Peyer's patch (tissue), 4 donors: Measurements from ENCODE around the gene RALGPS2. TPM values are rescaled to one million over a fixed set of nuclear protein-coding genes. Genes with fewer than 3 reads are reported as not detected.

Experiments
- DNase-seq, 3 donors: peaks; one replicate each; pipeline ENCODE4 v3.0.0-alpha.2; 2017 to 2019
- H3K27ac ChIP-seq, 4 donors: fragments of 200-600 bp; sonication (generic); one replicate each; pipeline ENCODE4 v1.5.1; 2016 to 2019
- H3K27me3 ChIP-seq, 2 donors: fragments of 200-600 bp; sonication (generic); one replicate each; pipeline ENCODE4 v1.5.1; 2019
- H3K36me3 ChIP-seq, 3 donors: fragments of 200-600 bp; sonication (generic); one replicate each; pipeline ENCODE4 v1.5.1; 2016 to 2019
- H3K4me1 ChIP-seq, 4 donors: fragments of 200-600 bp; sonication (generic); one replicate each; pipeline ENCODE4 v1.5.1; 2016 to 2019
- H3K4me3 ChIP-seq, 4 donors: fragments of 200-600 bp; sonication (generic); 1 replicate in 3 of 4; 2 replicates in 1 of 4; pipeline ENCODE4 v1.5.1; 2016 to 2019; ENCODE audit warnings: mild to moderate bottlenecking in 1 of 4
- H3K9me3 ChIP-seq, 4 donors: fragments of 200-600 bp; sonication (generic); one replicate each; pipeline ENCODE4 v1.5.1; 2016 to 2019; ENCODE audit warnings: mild to moderate bottlenecking in 1 of 4
- POLR2A ChIP-seq, 2 donors: fragments of 450-650 bp; IDR thresholded peaks; one replicate each; pipeline ENCODE4 v1.5.1; 2017; ENCODE audit warnings: antibody characterized with exemption in 2 of 2, mild to moderate bottlenecking in 2 of 2, moderate library complexity in 2 of 2
- total RNA-seq, 4 donors: library from RNA; depleted of rRNA; stranded (reverse); fragments of >200 nt; gene quantifications; one replicate each; pipeline ENCODE4 v1.1.0, GENCODE V29; 2016
- TF ChIP-seq, protein P1 (sequence below), 6 experiments: fragments of 450-650 bp in 4 of 6; fragments of 200-600 bp in 2 of 6; sonication (generic) in 1 of 6; IDR thresholded peaks; one replicate each; pipeline ENCODE4 v1.5.1; 2017 to 2019; ENCODE audit warnings: antibody characterized with exemption in 6 of 6, mild to moderate bottlenecking in 3 of 6, moderate library complexity in 1 of 6

Gene RALGPS2
- total RNA-seq, 4 donors from 2014 or later = 25.8 to 102 (median 40.6) TPM

DNA sequence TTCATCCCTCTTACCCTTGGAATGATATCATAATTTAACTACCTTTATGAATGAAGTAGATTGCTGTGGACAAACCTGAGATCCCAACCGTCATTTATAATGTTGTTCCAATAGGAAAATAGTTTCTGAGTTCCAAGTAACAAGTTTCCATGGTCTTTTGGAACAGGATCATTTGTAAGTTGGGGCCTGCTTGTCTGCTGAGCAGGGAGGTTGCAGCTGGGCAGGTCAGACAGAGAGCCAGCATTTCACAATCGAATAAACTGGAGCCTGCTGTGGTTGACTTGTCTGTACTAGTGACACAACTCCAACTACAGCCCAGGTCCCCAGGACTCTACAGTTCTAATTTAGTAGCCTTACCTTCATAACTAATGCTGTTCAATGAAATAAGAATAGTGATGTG, 18.6 kb upstream of the RALGPS2 start:
- DNase-seq = no peak
- H3K27ac ChIP-seq = no peak overlapping the region
- H3K36me3 ChIP-seq = no peaks in the 10 kb centered on the region
- no peaks in the 10 kb centered on the region for H3K9me3 ChIP-seq
- no peaks in the 10 kb centered on the region for H3K27me3 ChIP-seq
- H3K4me1 ChIP-seq = no peaks in the 10 kb centered on the region
- H3K4me3 ChIP-seq = no peak overlapping the region
- no peak for TF ChIP-seq POLR2A (IDR thresholded peaks at IDR 0.05)

DNA sequence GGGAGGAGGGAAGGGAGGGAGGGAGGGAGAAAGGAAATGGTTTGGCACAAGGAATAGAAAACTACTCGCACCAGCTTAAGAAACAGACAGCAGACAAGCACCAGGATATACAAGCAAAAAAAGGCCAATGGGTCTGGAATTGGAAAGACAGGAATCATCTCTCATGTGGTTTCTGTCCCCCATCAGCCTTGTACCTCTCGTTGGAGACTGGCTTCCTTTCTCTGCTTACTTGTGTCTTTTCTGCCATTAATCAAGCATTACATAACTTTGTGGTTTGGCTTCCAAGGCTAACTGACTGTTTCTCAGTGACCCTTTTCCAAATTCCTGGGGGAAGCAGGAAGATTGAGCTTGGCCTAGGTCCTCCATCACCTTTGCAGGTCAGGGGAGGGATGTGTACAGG, 11.8 kb upstream of the RALGPS2 start:
- Histone ChIP-seq H3K4me3 (no peak overlapping the region), H3K27ac (no peak overlapping the region), H3K27me3 (no peaks in the 10 kb centered on the region), H3K36me3 (no peaks in the 10 kb centered on the region), H3K9me3 (no peaks in the 10 kb centered on the region), H3K4me1 (no peaks in the 10 kb centered on the region)
- no peak for TF ChIP-seq POLR2A (IDR thresholded peaks at IDR 0.05)
- TF ChIP-seq, protein P1, sequence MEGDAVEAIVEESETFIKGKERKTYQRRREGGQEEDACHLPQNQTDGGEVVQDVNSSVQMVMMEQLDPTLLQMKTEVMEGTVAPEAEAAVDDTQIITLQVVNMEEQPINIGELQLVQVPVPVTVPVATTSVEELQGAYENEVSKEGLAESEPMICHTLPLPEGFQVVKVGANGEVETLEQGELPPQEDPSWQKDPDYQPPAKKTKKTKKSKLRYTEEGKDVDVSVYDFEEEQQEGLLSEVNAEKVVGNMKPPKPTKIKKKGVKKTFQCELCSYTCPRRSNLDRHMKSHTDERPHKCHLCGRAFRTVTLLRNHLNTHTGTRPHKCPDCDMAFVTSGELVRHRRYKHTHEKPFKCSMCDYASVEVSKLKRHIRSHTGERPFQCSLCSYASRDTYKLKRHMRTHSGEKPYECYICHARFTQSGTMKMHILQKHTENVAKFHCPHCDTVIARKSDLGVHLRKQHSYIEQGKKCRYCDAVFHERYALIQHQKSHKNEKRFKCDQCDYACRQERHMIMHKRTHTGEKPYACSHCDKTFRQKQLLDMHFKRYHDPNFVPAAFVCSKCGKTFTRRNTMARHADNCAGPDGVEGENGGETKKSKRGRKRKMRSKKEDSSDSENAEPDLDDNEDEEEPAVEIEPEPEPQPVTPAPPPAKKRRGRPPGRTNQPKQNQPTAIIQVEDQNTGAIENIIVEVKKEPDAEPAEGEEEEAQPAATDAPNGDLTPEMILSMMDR (IDR thresholded peaks at IDR 0.05) = no peak
- DNase-seq = no peak

DNA sequence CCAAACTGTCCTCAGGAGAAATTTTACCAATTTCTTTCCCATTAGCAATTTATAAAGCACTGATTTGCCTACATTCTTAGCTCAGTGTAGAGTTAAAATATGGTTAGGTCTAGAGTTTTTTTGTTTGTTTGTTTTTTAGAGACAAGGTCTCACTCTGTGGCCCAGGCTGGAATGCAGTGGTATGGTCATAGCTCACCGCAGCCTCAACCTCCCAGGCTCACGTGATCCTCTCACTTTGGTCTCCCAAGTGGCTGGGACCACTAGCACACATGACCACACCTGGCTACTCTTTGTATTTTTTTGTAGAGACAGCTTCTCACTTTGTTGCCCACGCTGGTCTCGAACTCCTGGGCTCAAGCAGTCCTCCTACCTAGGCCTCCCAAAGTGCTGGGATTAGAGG, 10.6 kb upstream of the RALGPS2 start:
- DNase-seq = no peak
- H3K9me3 ChIP-seq = no peaks in the 10 kb centered on the region
- no peaks in the 10 kb centered on the region for H3K27me3 ChIP-seq
- no peak overlapping the region for H3K27ac ChIP-seq
- no peak overlapping the region for H3K4me3 ChIP-seq
- H3K36me3 ChIP-seq = no peaks in the 10 kb centered on the region
- no peaks in the 10 kb centered on the region for H3K4me1 ChIP-seq
- TF ChIP-seq, protein P1 (IDR thresholded peaks at IDR 0.05) = no peak
- TF ChIP-seq POLR2A (IDR thresholded peaks at IDR 0.05) = no peak

DNA sequence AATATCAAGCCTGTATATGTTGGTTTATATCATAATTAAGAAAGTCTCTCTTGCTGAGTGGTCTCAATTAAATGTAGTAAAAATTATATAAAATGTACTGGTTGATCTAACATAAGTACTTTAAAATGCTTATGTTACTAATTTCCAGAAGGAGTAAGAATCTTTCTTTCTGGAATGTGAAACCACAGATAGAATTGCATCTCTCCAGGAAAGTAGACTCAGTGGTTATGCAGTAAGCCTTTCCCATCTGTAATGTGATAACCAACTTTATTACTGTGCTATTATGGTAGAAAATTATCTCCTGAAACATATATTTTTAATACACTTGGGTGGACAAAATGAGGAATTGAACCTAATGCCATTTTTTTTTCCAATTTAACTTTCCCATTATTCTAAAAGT, 8.9 kb upstream of the RALGPS2 start:
- Histone ChIP-seq H3K4me1 (no peaks in the 10 kb centered on the region), H3K27me3 (no peaks in the 10 kb centered on the region), H3K36me3 (no peaks in the 10 kb centered on the region), H3K27ac (no peak overlapping the region), H3K4me3 (no peak overlapping the region), H3K9me3 (no peaks in the 10 kb centered on the region)
- DNase-seq = no peak
- TF ChIP-seq POLR2A (IDR thresholded peaks at IDR 0.05) = no peak
- TF ChIP-seq, protein P1 (IDR thresholded peaks at IDR 0.05) = no peak

DNA sequence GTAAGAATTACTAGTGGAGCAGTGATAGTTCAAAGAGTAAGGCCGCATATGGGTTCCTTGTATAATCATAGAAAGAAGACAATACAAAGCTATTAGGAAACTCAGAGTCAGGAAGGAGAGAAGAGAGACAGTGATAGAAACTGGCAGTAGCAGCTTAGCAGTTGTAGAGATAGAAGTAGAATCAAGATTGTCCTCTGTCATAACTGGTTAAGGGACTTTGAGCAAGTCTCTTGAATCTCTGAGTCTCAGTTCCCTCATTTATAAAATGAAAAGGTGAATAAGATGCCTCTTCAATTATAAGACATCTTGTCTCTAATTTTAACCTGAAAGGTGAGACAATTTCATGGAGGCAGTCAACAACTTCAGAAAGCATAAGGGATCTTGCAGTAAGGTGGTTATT, 6.5 kb upstream of the RALGPS2 start:
- Histone ChIP-seq H3K36me3 (no peaks in the 10 kb centered on the region), H3K9me3 (no peaks in the 10 kb centered on the region), H3K27ac (no peak overlapping the region), H3K4me3 (no peak overlapping the region), H3K4me1 (no peaks in the 10 kb centered on the region), H3K27me3 (no peaks in the 10 kb centered on the region)
- no peak for DNase-seq
- TF ChIP-seq, protein P1 (IDR thresholded peaks at IDR 0.05) = no peak
- TF ChIP-seq POLR2A (IDR thresholded peaks at IDR 0.05) = no peak

DNA sequence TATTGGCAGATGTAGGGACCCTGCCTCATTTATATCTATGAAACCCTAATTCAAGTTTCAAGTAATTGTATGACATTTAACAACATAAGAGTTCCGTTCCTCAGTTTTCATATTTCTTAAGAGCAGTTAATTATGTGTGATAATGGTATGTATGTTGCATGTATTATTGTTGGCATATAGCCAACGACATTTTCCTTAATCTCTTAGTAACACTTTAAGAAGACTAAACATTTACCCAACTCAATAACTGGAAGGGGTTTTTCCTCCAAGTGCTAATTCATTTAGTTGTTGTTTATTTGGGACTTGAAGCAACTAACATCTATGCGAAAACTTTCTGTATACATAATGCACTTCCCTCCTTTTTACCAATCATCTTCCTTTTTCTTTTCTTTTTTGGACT, 1.5 kb upstream of the RALGPS2 start:
- DNase-seq = no peak
- H3K9me3 ChIP-seq = no peaks in the 10 kb centered on the region

More for the DNA sequence above, 1.5 kb upstream of the RALGPS2 start:
- no peak overlapping the region for H3K4me3 ChIP-seq
- no peak overlapping the region for H3K27ac ChIP-seq
- no peaks in the 10 kb centered on the region for H3K36me3 ChIP-seq
- peaks cover 0 to 5% (median 0%) of the 10 kb centered on the region in 4 donors for H3K4me1 ChIP-seq
- no peaks in the 10 kb centered on the region for H3K27me3 ChIP-seq
- TF ChIP-seq, protein P1 (IDR thresholded peaks at IDR 0.05) = no peak
- no peak for TF ChIP-seq POLR2A (IDR thresholded peaks at IDR 0.05)
